NCI-H1930 (cell line): ENCODE measurements around the gene MYL12B.
"Not testable (repeated sequence)": the region's sequence is repeated elsewhere in the genome, so short reads cannot be mapped to it uniquely, and the experiment has no call there.

ENCODE experiments used
- DNase-seq, 2 experiments: peaks; one replicate each; lab custom pipeline; 2025; lab: John Stamatoyannopoulos, UW

MYL12B gene

DNA sequence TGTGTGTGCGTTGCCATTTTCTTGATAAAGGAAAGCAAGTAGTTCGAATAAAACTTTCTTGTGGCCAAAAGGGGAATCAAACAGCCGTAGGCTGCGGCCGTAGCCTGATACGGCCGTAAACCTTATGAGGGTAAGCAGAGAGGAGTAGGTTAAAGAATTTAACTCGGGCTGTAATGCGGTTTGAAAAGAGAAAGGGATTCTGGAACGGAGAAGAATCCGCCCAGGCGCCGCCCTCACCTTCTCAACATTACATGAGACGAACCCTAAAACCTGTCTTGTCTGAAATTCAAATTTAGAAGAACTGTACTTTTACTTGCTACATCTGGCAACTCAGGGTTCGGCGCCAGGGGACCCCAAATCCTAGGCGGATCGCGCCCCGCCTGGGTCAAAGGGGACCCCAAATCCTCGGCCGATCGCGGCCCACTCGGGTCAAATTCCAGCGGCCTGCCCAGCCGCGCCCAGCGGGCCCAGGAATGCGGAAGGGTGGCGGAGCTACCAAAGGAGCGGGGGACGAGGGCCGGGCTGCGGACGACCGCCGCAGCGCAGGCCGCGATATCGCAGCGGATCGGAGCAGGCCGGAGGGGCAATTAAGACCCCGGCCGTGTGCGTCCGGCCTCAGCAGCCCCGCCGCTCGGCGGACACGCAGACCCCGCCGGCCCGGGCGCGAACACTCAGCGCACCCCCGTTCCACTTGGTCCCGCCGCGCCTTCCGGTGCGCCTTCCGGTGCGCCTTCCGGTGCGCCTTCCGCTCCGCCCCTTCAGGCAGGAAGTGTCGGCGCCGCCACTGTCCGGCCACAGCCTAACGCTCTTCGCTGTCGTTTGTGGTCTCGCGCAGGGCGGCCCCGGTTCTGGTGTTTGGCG, at the start of gene MYL12B:
Gene MYL12B (plus strand): TSS at position 761 of the 861 bp plus-strand sequence. CDS start 10,766 bp downstream, outside the sequence.
- DNase-seq: peak; percentile 43 to 53

DNA sequence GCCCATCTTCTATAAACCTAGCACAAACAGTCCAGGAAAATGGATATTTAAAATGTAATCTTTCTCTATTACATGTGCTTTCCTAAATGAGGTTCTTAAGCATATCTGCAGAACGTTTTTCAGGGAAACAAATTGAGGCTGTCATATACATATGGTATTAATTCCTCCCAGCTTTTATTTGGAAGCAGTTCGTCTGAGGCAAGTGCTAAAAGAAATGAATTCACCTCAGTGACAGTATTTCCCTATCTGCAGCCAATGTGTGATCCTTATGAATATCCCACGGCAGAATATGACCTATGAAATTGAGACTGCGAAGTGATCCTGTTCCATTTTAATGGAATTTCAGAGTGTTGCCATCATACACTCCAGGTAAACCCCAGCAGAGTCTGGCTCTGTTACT, 49.3 kb upstream of the MYL12B start:
- DNase-seq: no peak

DNA sequence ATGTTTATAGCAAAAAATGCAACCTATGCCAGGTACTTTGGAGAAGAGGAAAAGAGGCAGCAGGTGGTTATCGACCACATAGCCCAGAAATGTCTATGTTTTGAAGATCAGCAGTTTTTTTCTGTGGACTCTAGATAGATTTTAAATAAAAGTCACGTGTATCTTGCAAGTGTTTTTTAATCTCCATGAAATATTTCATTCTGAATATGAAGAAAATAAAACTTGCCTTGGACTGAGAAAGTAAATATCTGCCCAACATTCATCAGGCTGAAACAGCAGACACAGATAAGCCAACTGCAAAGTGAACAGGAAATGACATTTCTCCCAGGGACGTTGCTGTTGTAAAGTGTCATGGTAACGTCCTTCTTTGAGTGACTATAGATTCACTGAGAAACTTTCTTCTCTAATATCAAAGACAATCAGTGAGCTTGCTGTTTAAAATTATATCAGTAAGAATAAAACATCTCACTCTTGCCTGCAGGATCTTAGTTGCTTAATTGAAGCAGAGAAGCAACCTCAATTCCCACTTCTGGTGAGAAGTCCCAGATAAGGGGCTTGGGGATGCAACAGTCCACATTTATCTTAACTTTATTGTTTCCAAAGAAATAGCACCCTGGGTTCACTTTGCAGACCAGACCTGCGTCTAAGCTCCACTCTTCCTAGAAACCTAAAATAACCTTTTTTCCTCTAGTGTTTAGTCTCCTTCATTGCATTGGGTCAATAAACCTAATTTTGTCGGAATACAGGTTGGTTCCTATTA, 48.5 kb upstream of the MYL12B start:
- DNase-seq: no peak

DNA sequence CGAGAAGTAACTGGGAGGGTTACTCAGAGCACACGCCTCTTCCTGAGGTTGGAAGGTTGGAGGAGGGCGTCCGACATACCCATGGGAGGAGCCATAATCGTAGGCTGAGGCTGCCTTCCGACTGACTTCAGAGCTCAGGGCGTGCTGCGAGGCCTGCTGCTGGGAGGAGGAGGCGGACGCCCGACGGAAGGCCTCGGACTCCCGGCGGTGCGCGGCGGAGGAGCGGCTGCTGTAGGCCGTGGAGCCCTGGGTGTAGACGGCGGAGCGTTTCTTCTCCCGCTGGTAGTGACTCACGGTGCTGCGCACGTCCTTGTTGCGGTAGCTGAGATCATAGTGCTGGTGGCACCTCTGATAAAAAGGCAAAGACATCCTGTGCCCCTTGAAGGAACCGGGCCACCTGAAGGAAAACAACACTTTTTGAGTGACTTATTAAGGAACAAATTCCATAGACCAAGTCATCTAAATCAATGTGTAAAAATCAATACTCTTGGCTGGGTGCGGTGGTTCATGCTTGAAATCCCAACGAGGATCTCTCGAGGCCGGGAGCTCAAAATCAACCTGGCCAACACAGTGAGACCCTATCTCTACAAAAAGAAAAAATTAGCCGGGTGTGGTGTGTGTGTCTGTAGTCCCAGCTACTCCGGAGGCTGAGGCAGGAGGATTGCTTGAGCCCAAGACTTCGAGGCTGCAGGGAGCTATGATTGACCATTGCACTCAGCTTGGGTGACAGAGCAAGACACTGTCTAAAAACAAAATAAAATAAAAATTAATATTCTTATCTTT, 46.9 kb upstream of the MYL12B start:
- no peak for DNase-seq

DNA sequence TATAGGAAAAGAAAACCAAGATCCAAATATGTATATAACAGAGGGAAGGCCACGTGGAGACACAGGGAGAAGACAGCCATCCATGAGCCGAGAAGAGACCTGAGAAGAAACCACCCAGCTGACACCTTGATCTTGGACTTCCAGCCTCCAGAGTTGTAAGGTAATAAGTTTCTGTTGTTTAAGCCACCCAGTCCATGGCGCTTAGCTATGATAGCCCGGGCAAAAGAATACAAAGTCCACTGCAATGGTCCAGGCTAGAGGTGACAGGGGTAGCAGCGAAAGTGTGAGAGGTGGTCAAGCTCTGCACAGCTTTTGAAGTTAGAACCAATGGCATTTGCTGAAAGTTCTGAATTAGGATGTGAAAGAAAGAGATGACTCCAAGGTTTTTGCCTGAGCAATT, 44.9 kb upstream of the MYL12B start:
- DNase-seq: no peak

DNA sequence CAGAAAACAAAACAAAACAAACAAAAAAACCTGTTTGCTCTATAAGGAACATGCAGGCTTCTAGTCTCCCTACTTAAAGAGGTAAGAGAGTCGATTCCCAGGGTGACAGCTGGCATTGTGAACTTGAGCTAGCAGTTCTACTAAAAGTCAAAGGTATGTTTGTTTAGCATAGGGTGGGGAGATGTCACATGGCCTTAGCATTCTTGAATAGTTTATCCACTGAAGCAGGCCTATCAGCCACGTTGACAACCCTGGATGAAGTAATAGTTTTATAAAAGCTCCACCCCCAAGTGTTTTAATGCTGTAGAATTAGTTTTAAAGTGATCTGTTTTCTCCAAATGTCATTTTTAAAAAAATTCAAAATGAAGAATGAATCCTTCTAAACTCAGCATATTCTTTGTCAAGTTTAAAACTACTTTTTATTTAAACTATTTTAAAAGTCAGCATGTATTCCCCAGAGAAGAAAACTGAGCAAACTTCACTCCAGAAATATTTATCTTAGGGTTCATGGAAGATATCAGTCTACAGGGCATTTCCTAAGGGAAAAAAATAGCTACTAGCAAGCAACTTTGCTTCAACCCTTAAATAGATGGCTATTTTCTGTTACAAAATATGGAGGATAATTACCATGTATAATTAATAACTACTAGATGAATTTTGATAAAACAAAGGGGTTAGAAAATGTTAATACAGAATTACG, 43.8 kb upstream of the MYL12B start:
- DNase-seq: no peak

DNA sequence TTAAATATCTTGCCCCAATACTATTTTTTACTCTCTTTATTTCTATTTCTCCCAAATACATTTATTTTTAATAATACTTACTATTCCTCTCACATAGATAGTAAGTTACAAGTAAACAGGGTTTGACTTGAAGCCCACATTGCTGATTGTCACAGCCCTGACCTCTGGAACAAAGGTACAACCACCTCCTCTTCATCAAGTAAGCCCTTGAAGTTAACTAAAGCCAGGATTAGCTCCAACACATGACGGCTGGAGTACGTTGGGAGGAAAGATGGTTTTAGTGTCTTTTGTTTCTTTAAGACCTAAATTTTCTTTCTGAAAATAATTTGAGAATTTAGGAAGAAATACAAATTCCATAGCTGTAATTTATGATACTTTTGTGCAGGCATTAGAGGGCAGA, 43.1 kb upstream of the MYL12B start:
- DNase-seq: no peak

DNA sequence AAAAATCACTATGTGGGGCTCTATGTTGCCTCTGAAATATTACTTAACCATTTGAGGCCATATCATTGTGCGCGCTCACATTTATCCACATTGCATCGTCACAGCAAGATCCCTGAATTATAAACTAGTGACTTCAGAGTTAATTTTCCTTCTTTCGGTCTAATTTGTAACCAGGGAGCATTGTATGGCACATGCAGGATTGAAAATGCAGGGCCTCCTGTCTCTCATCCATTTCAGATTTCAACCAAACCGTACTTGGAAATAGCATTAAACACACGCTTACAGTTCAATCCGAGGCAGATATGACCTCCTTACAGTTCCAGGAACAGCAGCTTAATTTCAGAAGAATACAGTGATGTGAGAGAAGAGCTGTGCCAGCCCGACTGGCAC, 42.7 kb upstream of the MYL12B start:
- DNase-seq: no peak

DNA sequence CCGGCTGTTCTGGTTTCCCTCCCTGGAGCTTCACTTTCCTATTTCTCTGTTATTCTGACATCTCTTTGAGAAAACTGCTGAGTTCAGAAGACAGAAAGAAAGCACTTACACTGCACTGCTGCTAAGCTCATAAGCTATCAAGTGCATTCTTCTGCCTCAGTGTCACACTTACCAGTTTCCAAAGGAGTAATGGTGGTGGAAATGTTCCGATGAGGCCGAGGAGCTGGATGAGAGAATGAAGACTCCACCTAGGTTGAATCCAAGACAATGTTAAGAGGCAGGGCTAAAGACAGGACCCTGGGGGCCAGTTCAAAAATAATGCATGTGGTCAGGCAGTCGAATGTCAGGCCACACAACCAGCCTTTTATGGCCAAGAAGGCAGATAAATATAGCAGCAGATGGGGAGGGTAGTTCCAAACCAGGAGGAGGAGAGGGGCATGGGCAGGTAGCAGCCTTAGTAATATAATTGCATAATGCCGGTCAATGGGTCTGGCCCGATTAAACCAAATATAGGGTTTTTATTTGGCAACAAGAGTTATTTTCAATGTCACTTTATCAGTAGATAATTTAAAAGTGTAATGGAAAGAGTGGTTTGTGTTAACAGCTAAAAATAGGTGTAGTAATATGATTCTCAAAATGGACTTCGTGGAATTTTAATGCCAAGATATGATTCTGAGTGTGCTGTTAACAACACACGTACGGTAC, 42.1 kb upstream of the MYL12B start, which contains the start of gene MYOM1:
Gene MYOM1 (minus strand): TSS at position 338 of the 705 bp plus-strand sequence. CDS start 4,745 bp downstream, outside the sequence.
- DNase-seq: no peak

DNA sequence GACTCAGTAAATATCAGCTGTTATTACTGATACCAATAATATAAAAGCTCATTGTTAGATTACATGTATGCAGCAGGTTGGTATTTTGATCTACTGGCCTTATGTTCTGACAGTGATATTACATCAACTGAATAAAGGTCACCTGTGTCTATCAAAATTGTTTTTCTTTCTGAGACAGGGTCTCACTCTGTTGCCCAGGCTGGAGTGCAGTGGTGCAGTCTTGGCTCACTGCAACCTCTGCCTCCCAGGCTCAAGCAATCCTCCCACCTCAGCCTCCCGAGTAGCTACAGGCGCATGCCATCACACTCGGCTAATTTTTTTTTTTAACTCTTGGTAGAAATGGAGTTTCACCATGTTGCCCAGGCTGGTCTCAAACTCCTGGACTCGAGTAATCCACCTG, 41.1 kb upstream of the MYL12B start:
- not testable (repeated sequence) for DNase-seq

DNA sequence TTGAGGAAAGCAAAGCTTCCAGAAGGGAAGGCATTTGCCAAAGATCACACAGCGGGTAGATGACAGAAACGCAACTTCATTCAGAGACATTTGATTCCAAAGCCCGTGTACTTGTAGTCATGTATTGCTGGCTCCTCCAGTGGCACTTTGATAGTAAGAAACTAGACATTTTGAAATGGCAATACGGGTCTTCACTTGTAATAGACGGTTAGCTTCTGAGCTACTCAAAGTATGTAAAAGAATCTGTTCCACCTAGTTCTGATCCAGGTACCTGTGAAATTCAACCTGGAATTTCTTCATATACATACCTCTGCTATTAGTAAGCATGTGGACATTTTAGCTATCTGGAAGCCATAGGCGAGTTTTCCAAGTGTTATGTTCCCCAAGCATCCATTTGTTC, 40.4 kb upstream of the MYL12B start:
- DNase-seq: no peak

DNA sequence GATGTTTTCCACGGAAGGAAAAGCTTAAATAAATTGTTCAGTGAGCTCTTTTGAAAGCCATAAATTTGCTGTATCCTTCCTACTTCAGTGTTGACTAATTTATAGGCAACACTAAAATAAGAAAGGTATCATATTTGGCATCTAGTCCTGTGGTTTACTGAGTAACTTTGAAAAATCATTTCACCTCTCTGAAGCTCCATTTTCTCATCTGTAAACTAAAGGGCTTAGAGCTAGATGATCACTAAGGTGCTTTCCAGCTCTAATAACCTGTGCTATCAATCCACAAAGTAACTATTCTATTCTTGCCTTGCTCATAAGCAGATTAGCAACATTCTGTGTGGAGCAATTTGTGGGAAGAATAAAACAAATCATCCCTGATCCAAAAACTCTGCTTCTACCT, 38.6 kb upstream of the MYL12B start:
- no peak for DNase-seq

DNA sequence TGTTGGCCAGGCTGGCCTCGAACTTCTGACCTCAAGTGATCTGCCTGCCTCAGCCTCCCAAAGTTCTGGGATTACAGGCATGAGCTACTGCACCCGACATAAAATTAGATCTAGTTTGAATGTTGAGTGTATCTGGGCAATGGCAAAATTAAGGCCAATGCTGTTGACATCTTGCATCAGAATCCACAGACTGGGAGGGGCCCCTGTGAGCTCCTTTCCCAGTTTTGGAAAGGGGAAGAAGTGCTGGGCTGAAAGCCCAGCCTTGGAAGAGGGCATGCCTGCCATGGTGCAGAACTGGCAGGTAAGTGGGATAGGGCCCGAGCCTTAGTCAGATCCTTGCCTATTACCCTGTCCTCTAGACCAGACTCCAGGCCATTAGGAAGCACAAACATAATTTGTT, 37.7 kb upstream of the MYL12B start:
- no peak for DNase-seq

DNA sequence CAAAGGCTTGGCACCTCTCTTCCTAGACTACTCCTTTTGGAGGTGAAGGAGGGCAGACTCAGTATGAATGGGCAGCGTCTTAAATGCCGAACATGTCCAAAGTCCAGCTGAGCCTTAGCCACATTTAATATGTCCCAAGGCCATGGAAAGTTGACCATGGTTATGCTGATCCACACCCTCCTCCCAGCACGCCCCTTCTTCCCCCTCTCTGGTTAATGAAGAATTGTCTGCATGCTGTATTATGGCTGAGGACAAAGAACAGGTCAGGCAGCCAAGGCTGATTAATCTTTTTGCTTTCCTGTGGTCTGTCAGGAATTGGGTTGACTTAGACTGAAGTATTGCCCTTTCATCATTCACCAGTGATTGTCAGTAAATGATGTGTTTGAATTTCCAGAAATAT, 36.3 kb upstream of the MYL12B start:
- no peak for DNase-seq

DNA sequence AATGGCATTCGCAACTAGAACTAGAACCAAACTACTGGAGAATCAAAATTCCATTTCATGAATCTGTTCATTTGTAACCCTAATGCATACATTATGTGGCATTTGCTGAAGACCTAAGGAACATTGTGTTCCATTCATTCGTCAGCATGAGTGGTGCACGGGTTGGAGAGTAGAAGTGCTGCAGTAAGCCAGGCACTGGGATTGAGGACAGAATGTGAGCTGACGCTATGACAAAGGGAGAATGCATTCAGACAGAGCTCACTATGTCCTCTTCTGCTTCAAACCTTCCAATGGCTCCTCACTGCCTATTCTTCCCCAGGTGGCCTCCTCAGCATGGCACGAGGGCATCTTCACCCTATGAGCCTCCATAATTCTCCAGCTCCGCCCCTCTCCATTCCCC, 35.9 kb upstream of the MYL12B start:
- DNase-seq: no peak

DNA sequence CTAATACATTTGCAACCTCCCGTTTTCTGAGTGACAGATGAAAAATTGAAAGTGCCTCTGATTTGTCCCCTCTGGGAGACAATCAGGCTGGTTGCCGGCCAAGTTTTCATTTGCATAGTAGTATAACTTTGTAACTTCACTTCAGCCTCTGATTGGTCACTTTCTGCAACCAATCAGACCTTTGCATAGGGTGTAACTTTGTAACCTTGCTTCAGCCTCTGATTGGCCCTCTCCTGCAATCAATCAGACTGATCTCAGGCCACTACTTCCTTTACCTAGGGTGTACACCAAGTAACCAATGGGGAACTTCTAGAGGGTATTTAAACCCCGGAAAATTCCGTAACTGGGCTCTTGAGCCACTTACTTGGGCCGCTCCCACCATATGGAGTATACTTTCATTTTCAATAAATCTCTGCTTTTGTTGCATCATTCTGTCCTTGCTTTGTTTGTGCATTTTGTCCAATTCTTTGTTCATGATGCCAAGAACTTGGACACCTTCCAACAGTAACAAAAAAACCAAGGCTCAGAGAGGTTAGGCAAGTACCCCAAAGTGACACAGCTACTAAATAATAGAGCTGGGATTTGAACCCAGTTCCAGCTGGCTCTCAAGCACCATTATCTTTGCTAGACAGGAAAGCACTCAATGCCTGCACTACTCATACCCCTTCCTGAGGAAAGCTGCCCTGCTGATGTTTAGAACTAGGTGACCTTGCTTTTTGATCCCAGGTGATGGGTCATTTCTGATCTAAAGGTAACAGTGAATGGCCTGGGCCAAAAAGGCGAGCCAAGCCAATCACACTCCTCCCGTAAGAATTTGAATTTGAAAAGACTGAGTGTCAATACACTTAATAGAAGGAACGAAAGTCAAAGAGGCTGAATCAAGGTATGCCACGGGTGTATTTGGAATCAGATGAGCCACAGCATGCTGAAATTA, 31.3 kb upstream of the MYL12B start:
- no peak for DNase-seq

DNA sequence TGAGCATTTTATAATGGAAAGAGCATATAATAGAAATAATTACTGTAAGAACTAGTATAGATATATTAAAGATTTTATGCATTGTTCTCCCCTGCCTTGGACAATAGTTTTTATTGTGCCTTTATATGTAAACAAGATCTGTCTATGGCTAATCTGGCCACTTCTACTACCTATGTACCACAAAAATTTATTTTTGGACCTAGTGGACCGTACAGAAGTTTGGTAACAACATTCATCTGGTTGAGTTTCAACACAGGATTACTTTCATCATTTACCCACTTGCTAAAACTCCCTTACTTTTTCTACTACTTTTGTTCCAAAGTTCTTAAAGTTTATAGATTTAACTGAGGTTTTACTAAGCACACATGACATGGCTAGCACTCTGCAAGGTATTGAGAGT, 28.9 kb upstream of the MYL12B start:
- DNase-seq: no peak

DNA sequence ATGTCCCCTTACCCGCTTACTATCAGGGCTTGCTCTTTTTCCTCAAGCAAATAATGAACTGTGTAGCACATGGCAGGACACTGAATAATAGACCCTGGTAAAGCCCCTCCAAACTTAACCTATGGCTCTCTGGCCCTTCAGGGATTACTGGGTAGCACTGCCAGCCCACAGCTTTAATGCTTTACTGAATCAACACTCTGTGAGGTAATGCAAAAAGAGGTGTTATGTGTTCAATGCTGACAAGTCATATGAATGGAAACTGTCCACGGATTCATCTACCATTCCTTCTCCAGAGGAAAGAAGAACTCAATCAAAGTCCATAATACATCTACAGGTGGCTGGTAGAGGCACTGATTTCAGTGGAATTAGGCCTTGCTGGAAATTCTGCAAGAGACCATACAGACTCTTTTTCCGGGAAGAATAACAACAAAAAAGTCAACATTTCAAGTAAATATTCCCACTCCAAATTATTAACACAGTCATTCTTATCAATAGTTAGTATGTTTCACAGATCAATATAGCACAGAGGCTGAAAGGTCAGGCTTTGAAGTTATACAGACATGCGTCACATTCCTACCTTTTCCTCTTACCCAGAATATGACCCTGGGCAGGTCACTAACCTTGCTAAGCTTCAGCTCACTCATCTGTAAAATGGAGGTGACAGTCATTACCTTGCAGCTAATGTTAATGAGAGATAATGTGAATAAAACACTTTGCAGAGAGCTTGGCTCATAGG, 28.3 kb upstream of the MYL12B start:
- DNase-seq: no peak

DNA sequence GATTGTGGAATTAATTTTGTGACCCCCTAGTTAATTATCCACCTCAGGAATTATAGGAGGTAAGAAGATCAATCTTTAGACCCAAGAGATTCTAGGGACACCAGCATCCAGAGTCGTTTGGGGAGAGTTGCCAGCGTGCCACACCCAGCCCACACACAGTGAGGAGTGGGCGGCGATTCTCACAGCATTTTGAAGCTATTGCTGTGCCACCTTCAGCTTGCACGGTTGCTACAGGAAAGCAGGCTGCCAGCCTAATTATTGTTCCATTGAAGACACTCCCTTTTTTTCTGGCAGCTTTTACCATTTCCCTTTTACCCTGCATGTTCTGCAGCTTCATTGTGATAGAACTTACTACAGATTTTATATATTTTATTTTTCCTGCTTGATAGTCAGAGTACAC, 27.5 kb upstream of the MYL12B start:
- no peak for DNase-seq
